ENCODE data around the gene RFX5. TPM values are rescaled to one million over a fixed set of nuclear protein-coding genes. Genes with fewer than 3 reads are reported as not detected.
A peak's percentile ranks its signal among the peaks of the same experiment; 100 is the strongest.

The RFX5 gene
- total RNA-seq, 6 experiments from 2014 or later = 9.8 to 23.0 (median 16.8) TPM

DNA sequence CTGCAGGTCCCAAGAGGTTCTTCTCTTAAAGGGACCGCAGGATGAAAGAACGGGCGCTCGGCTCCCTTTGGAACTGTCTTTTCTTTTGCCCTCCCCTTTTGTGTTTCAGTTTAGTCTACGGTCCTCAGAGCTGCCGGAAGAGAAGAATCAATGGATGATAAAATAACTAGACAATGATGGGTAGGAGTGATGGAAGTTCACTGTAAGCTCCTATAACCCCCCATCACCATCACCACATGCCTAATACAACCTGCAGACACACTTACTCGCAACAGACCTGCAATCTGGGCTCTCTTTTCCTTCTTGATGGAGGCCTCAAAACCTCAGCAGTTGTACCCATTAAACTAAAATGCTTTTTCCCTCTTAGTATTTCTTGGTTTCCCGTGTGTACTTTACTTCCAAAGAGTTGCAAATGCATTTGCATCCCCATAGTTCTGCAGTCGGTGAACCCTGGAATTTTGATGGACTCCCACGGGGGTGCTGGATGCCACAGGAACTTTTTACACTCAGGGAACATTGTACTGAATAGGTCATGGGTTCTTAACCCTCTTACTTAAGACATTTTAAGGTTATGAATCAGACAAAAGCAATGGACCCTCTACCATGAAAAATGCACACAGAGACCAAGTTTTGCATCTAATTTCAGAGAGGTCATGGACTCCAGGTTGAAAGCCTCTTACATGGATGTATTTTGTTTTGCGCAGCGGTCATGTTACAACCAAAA lies 633 bp upstream of the RFX5 start:
- 28% methylated on average over 12 of the region's 12 CpGs for WGBS (ENCODE audit: insufficient coverage, low coverage, low lambda C conversion rate, missing lambda C conversion rate)
- peaks cover 0 to 13% (median 0%) of the 10 kb centered on the region in 4 donors for H3K36me3 ChIP-seq
- no peak for TF ChIP-seq POLR2A (IDR thresholded peaks at IDR 0.05)
- TF ChIP-seq, protein P1, sequence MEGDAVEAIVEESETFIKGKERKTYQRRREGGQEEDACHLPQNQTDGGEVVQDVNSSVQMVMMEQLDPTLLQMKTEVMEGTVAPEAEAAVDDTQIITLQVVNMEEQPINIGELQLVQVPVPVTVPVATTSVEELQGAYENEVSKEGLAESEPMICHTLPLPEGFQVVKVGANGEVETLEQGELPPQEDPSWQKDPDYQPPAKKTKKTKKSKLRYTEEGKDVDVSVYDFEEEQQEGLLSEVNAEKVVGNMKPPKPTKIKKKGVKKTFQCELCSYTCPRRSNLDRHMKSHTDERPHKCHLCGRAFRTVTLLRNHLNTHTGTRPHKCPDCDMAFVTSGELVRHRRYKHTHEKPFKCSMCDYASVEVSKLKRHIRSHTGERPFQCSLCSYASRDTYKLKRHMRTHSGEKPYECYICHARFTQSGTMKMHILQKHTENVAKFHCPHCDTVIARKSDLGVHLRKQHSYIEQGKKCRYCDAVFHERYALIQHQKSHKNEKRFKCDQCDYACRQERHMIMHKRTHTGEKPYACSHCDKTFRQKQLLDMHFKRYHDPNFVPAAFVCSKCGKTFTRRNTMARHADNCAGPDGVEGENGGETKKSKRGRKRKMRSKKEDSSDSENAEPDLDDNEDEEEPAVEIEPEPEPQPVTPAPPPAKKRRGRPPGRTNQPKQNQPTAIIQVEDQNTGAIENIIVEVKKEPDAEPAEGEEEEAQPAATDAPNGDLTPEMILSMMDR (IDR thresholded peaks at IDR 0.05) = no peak
- DNase-seq (no peak), ATAC-seq (no peak)
- intact Hi-C loops (cut with DNase I) = no loop called here
- H3K27me3 ChIP-seq = no peaks in the 10 kb centered on the region
- peak overlapping the region; percentile 41 to 84 (median 75) for H3K27ac ChIP-seq
- peak overlapping the region; percentile 18 to 71 (median 59) for H3K4me3 ChIP-seq
- H3K9me3 ChIP-seq = no peaks in the 10 kb centered on the region
- H3K4me1 ChIP-seq = peaks cover 0 to 10% (median under 1%) of the 10 kb centered on the region in 4 donors

DNA sequence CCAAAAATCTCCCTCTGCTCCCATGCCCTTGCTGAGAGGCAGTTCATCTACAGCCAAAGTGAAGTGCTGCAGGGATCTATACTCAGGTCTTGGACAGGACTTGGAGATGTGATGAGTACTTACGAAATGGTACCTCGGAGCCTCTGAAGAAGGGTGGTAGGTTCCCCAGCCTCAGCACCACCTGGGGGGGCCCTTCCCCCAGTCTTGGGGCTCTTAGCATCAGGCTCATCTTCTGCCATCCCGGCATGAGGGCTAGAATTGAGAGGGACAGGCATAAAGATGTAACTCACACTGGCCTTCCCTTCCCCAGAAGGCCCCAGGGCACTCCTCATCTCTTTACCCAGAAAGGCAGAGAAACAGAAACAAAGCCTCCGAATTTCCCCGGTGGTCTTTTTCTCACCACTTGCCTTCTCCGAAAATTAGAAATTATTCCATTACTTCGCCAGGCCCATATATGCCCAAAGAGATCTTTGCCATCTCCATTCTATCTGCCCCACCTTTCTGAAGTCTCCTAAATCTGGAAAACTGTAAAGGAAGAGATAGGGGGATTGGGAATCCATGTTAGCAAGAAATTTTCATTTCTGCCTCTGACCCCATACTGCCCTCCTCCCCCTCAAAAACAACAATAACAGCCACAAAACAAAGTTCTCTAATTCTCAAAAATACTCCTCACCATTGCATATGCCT lies 827 bp downstream of the RFX5 start:
- no peak for TF ChIP-seq POLR2A (IDR thresholded peaks at IDR 0.05)
- TF ChIP-seq, protein P1 (IDR thresholded peaks at IDR 0.05) = no peak
- intact Hi-C loops (cut with DNase I) = no loop called here
- DNase-seq = no peak
- no peaks in the 10 kb centered on the region for H3K27me3 ChIP-seq
- H3K4me1 ChIP-seq = peaks cover 0 to 10% (median under 1%) of the 10 kb centered on the region in 4 donors
- H3K36me3 ChIP-seq = peaks cover 0 to 16% (median 0%) of the 10 kb centered on the region in 4 donors
- H3K9me3 ChIP-seq = no peaks in the 10 kb centered on the region
- WGBS (ENCODE audit: insufficient coverage, low coverage, low lambda C conversion rate, missing lambda C conversion rate) = 59% methylated on average over 6 of the region's 7 CpGs
- peak overlapping the region; percentile 38 to 71 (median 59) for H3K4me3 ChIP-seq
- peak overlapping the region; percentile 75 to 88 (median 84) for H3K27ac ChIP-seq
- no peak for ATAC-seq

DNA sequence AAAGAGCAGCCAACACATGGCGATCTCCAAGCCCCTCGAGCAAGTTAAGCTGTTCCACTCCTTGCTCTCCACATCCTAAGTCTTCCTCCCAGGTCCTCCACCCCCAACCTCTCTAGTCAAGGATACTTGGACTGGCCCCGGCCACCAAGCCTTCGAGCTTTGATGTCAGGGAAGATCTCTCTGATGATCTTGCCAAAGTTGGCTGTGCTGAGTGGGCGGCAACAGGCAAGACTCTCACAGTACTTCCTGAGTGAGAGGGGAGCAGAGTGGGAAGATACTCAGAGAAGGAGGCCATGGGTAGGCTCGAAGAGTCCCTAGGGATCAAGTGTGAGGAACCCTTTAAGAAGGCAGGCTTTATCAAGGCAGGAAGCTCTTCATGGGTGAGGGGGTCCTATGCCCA lies 2.8 kb downstream of the RFX5 start:
- Histone ChIP-seq H3K4me1 (peaks cover 0 to 10% (median 2%) of the 10 kb centered on the region in 4 donors), H3K27me3 (no peaks in the 10 kb centered on the region), H3K4me3 (no peak overlapping the region), H3K27ac (no peak overlapping the region), H3K9me3 (no peaks in the 10 kb centered on the region), H3K36me3 (peaks cover 0 to 16% (median 0%) of the 10 kb centered on the region in 4 donors)
- intact Hi-C loops (cut with DNase I) = loop anchor here in 1 of 2 donors (5.0 kb wide), 1 partner anchor 42 kb away; no protein-coding TSS in a partner anchor
- TF ChIP-seq POLR2A (IDR thresholded peaks at IDR 0.05) = no peak
- TF ChIP-seq, protein P1 (IDR thresholded peaks at IDR 0.05) = no peak
- no peak for DNase-seq
- WGBS (ENCODE audit: insufficient coverage, low coverage, low lambda C conversion rate, missing lambda C conversion rate) = 93% methylated on average over 4 of the region's 6 CpGs
- ATAC-seq = no peak

DNA sequence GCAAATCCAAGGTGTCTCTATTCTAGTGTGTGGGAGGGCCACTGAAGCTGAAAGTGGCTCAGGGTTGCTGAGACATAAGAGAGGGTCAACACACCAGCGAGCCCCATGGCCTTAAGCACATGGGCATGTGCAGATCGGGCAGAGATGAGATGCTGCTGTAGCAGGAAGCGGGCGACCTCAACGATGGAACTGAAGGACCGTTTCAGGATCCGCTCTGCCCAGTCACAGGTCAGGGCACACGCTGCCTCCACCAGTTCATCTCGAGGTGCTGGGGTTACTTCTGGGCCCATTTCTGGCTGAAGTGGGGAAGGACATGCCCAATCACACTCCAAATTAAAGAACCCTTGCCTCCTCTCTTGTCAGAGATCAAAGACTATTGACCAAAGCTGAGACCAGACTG lies 3.5 kb downstream of the RFX5 start:
- H3K4me1 ChIP-seq = peaks cover 0 to 10% (median 2%) of the 10 kb centered on the region in 4 donors
- H3K4me3 ChIP-seq = no peak overlapping the region
- peaks cover 0 to 16% (median 0%) of the 10 kb centered on the region in 4 donors for H3K36me3 ChIP-seq
- ATAC-seq = no peak
- 0% methylated on average over 1 of the region's 9 CpGs for WGBS (ENCODE audit: insufficient coverage, low coverage, low lambda C conversion rate, missing lambda C conversion rate)
- DNase-seq = no peak
- no peak overlapping the region for H3K27ac ChIP-seq
- no peaks in the 10 kb centered on the region for H3K27me3 ChIP-seq
- intact Hi-C loops (cut with DNase I) = loop anchor here (2.0 to 5.0 kb wide), 2 partner anchors 41 to 43 kb away; no protein-coding TSS in a partner anchor
- TF ChIP-seq POLR2A (IDR thresholded peaks at IDR 0.05) = no peak
- TF ChIP-seq, protein P1 (IDR thresholded peaks at IDR 0.05) = no peak
- no peaks in the 10 kb centered on the region for H3K9me3 ChIP-seq
